HG03354 (cell line): ENCODE data around the gene NPDC1.
"Not testable (repeated sequence)": the region's sequence is repeated elsewhere in the genome, so short reads cannot be mapped to it uniquely, and the experiment has no call there.

Source experiments
- ATAC-seq: cut with Tn5 transposase; IDR thresholded peaks from one replicate; pipeline ENCODE4 v1.9.1; 2021; ENCODE audit warnings: mild to moderate bottlenecking; ENCODE audit not compliant: unreplicated experiment, poor library complexity, severe bottlenecking

Gene NPDC1

GRCh38 chr9:137044037-137044436 lies 1.9 kb downstream of the NPDC1 start:
- no peak for ATAC-seq

GRCh38 chr9:137042751-137043727 lies 2.9 kb downstream of the NPDC1 start:
- ATAC-seq = no peak

DNA sequence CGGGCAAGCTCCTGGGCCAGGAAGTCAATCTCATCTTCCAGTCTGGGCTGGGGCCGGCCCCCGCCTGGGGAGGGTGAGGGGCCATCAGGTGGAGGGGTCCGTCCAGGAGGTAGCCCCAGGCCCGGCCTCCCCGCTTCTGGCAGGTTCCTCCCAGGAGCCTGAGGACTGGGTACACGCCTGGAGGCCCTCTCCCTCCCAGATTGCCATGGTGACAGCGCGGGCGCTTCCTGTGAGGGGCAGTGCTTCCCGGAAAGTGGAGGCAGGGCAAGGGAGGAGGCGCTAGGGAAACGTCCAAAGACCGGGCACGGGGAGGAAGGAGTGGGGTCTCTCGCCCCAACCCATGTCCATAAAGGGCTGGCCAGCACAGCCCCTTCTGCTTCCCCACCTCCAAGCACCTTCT lies 4.9 kb downstream of the NPDC1 start:
- ATAC-seq = no peak

DNA sequence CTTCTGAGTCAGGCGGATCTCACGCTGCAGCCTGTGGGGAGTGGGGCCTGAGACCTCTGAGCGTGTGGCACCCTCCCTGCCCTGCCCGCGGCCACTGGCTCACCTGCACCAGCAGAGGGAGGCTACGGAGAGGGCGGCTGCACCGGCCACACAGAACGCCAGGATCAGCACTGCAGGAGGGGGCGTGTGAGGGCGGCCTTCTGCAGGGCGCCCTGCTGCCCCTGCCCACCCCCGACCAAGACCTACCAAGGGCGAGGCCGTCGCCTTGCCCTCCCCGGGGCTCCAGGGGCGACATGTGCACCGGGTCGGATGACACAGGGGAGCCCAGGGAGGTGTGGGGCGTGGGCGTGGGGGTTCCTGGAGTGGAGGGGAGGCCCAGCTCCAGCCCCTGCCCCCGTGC lies 5.4 kb downstream of the NPDC1 start:
- ATAC-seq = no peak

DNA sequence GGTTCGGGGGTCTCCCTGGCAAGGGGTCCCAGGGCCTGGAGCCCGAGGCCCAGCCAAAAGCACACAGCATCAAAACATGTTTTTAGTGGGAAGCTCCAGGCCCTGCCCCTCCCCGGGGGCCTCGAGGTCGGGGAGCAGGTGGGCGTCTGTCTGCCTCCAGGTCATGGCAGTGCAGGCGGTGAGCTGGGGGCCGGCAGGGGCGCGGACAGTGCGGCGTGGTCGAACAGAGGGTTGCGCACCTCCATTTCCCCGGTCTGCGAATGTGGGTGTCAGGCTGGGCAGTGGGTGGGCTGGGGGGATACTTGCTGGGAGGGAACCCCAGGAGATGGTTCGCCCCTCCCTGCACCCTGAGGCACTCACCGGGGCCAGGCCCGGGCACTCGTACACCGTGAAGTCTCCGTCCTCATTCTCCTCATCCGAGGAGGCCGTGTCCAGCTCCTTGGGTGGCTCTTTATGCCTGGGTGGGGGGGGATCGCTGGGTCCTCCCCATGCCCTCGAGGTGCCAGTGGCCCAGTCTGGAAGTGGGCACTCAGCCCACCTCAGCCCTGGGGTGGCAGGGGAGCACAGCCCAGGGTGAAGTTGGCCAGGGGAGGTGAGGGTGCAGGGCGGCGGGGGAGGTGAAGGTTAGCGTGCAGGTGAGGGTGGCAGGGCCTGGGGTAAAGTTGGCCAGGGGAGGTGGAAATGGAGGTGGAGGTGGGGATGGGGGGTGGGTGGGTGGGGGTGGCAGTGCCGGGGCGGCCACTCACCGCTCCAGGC lies 6.2 kb downstream of the NPDC1 start:
- ATAC-seq = no peak

DNA sequence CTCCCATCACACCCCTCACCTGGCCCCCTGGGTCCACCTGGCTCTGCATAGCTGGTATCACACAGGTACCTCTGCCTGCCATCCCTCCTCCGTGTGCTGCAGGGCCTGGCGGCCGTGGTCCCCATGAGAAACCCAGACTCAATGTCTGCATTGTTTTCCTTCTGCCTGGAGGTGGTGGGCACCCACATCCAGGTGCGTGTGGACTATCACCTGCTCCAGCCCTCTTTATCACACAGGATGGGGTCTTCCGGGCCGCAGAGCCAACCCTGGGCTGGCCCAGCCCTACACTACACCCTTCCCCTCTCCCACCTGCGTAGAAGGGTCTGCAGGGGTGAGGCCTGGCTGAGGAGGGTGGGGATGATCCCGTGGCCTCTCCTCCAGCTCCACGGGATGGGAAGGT lies 7.1 kb downstream of the NPDC1 start:
- ATAC-seq = no peak

DNA sequence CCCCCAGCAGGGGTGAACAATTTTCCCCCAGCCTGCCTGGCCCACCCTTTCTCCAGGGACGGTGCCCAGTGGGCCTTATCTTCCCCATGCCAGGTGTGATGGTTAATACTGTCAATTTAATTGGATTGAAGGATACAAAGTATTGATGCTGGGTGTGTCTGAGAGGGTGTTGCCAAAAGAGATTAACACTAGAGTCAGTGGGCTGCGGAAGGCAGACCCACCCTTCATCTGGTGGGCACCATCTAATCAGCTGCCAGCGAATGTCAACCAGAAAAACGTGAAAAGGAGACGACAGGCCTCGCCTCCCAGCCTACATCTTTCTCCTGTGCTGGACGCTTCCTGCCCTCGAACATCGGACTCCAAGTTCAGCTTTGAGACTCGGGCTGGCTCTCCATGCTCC lies 8.5 kb downstream of the NPDC1 start:
- ATAC-seq = no peak

DNA sequence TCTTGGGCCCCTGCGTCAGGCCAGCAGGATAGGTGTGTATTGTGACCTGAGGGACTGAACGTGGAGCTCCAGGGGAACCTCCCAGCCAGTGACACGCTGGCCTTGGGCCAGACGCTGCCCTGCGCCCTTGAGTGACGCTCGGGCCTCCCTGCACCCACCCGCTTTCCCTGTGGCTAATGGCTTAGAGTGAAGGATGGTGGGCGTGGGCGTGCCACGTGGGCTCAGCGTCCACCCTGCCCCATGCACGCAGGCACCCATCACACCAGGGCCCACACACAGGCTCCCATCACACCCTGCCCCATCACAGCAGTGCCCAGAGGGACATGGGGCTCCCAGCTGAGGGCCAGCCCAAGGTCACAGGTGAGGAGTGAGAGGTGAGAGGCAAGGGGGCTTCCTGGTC lies 8.9 kb downstream of the NPDC1 start:
- ATAC-seq = no peak

GRCh38 chr9:137035937-137036336 lies 10.0 kb downstream of the NPDC1 start:
- no peak for ATAC-seq

GRCh38 chr9:137035507-137035834 lies 10.5 kb downstream of the NPDC1 start:
- ATAC-seq = peak; percentile 15

GRCh38 chr9:137034709-137035506 lies 11.1 kb downstream of the NPDC1 start:
- peak; percentile 60 for ATAC-seq

GRCh38 chr9:137034039-137034708 lies 11.8 kb downstream of the NPDC1 start:
- ATAC-seq = no peak

DNA sequence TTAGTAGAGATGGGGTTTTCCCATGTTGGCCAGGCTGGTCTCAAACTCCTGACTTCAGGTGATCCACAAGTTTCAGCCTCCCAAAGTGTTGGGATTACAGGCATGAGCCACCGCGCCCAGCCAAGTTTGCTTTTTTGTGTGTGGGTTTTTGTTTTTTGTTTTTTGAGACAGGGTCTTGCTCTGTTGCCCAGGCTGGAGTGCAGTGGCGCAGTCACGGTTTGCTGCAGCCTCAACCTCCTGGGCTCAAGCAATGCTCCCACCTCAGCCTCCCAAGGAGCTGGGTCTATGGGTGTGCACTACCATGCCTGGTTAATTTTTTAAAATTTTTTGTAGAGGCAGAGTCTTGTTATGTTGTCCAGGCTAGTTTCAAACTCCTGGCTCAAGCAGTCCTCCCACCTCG lies 12.5 kb downstream of the NPDC1 start:
- ATAC-seq = not testable (repeated sequence)

DNA sequence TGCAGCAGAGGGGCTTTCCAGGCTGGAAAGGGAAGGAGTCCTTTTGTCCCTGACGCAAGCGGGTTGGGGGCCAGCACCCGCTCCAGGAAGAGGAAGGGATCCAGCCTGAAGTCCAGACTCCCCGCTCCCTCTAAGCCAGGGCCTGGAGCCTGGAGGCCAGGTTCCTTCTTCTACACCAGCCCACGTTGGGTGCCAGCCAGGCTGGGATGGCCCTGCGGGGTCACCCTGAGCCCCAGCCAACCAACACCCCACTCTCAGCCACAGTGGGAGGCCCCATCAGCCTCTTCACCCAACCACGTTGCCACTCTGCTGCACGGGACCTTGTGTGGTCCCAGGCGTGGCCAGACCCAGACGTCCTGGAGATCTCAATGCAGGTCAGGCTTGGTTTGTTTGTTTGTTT lies 13.1 kb downstream of the NPDC1 start:
- ATAC-seq = no peak

- ATAC-seq = no peak
Measured at GRCh38 chr9:137031904-137032640, 13.9 kb downstream of the NPDC1 start, which contains the start of gene FUT7. FUT7 (minus strand) TSS chr9:137032088; CDS start chr9:137031991, 97 bp downstream.

DNA sequence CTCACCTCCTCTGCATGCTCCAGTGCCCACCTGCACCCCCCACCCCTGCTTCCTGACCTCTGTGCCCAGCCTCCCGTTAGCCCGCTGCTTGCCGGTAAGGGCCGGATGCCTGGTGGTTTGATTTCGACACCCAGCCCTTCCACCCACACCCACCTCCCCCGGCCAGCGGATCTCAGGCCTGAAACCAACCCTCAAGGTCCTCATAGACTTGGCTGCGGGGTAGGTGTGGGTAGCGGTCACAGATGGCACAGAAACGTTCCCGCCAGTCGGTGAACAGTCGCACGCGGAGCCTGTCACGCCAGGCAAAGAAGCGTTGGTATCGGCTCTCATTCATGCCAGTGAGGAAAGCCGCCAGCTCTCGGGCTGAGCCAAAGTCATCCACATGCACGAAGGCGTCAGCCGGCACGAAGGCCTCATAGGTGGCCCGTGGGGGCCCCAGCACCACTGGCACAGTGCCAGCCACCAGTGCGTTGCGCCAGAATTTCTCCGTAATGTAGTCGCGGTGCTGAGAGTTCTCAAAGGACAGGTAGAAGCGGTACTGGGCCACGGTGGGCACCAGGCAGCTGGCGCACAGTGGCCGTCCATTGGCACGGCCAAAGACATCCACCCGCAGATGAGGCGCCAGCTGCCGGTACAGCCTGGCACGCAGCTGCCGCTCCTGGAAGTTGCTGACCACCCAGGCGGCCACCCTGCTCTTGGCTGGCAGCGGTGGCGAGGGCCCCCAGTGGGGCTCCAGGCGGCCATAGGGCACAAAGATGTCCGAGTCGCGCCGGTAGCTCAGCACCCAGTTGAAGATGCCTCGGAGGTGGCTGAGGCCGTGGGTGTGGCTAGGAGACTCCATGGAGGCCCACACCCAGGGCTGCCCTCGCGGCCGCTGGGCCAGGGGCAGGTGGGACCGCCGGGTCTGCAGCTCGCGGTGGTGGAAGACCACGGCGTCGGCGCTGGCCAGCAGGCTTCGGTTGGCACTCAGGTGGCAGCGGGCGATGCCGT lies 15.1 kb downstream of the NPDC1 start:
- no peak for ATAC-seq

DNA sequence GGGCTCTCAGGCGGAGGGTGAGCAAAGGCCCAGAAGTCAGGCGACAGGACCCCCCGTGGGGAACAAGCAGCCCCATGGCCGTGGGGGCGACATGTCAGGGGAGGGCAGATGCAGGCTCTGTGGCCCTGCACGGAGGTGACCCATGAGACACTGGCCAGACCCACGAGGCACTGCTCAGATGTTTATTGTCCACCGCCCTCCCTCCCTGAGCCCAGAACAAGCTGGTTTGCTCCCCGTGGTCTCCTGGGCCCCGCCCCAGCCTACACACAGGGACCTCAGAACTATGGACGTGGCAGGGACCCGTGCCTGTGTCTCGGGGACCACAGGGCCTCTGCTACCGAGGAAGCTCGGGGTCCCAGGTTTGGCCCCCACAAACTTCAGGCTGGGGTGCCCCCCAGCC lies 16.0 kb downstream of the NPDC1 start:
- ATAC-seq = no peak
